Thymus (tissue), 11 donors: ENCODE results near the gene TXNRD1. TPM values are rescaled to one million over a fixed set of nuclear protein-coding genes. Genes with fewer than 3 reads are reported as not detected.
"Not testable (repeated sequence)": the region's sequence is repeated elsewhere in the genome, so short reads cannot be mapped to it uniquely, and the experiment has no call there.

Experiments used
- DNase-seq, 9 donors: peaks; one replicate each; pipeline ENCODE4 v3.0.0-alpha.2; 2013; ENCODE audit warnings: low spot score in 9 of 9, low read depth in 6 of 9, missing footprints in 1 of 9
- H3K27ac ChIP-seq, 2 donors: one replicate each; pipeline ENCODE4 v1.5.1; 2013; ENCODE audit warnings: control low read depth in 1 of 2, low read depth in 1 of 2, low read length in 1 of 2, mild to moderate bottlenecking in 1 of 2, moderate library complexity in 1 of 2
- H3K27me3 ChIP-seq, 2 donors: one replicate each; pipeline ENCODE4 v1.5.1; 2013; ENCODE audit warnings: low read length in 1 of 2; ENCODE audit not compliant: control insufficient read depth in 2 of 2, insufficient read depth in 1 of 2
- H3K36me3 ChIP-seq, 2 donors: one replicate each; pipeline ENCODE4 v1.5.1; 2013; ENCODE audit warnings: low read length in 1 of 2, mild to moderate bottlenecking in 1 of 2, moderate library complexity in 1 of 2; ENCODE audit not compliant: control insufficient read depth in 2 of 2, insufficient read depth in 2 of 2
- H3K4me1 ChIP-seq, 2 donors: one replicate each; pipeline ENCODE4 v1.5.1; 2013; ENCODE audit warnings: low read length in 2 of 2; ENCODE audit not compliant: control insufficient read depth in 2 of 2, insufficient read depth in 2 of 2
- H3K4me3 ChIP-seq, 2 donors: one replicate each; pipeline ENCODE4 v1.5.1; 2013; ENCODE audit warnings: low read length in 2 of 2, control low read depth in 1 of 2, mild to moderate bottlenecking in 1 of 2
- H3K9me3 ChIP-seq, 2 donors: one replicate each; pipeline ENCODE4 v1.5.1; 2013; ENCODE audit warnings: low read length in 1 of 2, mild to moderate bottlenecking in 1 of 2; ENCODE audit not compliant: control insufficient read depth in 2 of 2, insufficient read depth in 1 of 2
- WGBS: extraction: QIAGEN DNeasy Blood & Tissue Kit; methylation state at CpG from one replicate; pipeline ENCODE4 v1.1.7; 2013; 5-methylcytosine and 5-hydroxymethylcytosine counted together
- polyA plus RNA-seq: library from polyadenylated mRNA; stranded (reverse); fragments of 200-250 nt; gene quantifications from one replicate; pipeline ENCODE4 v1.2.3, GENCODE V29; 2013
- total RNA-seq: library from RNA; stranded (reverse); fragments of 120-200 nt; gene quantifications from one replicate; pipeline ENCODE4 v1.2.4, GENCODE V29; 2013
- donor health status: healthy.

Gene TXNRD1
- total and polyA plus RNA-seq, 2 donors, result 28.2 to 68.0 TPM

DNA sequence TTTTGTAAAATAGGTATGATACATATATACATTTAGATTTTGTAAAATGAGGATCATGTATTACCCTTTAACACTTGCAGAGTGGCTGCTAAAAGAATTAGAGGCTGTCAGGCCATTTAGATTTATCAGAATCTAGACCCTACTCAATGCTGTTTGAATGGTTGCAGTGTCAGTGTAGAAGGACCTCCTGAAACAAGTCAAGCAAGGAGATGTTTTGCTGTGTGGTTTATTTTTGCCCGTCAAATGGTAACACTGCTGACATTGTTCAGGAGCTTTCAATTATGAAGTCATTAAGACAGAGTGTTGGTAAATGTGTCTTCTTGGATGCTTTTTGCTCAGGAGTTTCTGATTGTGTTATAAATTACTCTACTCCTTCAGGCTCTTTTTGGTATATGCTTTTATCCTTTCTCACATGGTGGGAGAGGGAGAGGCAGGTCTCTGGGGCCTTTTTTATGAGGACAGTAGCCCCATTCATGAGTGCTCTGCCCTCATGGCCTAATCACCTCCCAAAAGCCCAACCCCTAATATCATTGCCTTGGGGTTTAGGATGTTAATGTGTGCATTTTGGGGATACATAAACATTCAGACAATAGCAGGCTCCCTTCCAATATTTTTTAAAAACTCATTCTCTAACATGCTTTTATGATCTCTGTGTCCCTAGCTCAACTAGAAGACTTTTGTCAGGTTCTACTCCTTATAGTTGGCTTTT lies 104.5 kb downstream of the TXNRD1 start:
- WGBS, result 95% methylated on average over 1 of the region's 1 CpG
- no peak for DNase-seq
- H3K27me3 ChIP-seq, result no peaks in the 10 kb centered on the region
- no peaks in the 10 kb centered on the region for H3K9me3 ChIP-seq
- no peak overlapping the region for H3K27ac ChIP-seq
- H3K4me3 ChIP-seq, result no peak overlapping the region
- no peaks in the 10 kb centered on the region for H3K4me1 ChIP-seq
- H3K36me3 ChIP-seq, result peaks cover 31 to 69% of the 10 kb centered on the region in 2 donors

DNA sequence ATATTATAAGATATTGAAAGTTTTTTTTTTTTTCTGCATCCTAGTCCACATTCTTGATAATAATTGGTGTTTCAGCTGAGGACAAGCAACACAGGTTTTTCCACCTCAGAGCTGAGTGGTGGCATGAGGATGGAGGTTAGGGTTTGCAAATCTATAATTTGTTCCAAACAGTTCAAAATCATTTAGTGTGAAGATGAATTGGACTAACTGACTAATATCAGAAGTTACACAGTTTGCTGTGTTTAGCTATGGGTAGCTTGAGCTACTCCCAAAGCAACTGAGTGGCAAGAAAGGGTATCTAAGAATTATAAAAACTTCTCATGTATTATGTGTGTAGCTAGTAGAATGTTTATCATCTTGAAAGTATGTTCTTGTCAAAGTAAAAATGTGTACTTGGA lies 105.0 kb downstream of the TXNRD1 start:
- no peak for DNase-seq
- Histone ChIP-seq H3K27ac (no peak overlapping the region), H3K4me1 (no peaks in the 10 kb centered on the region), H3K9me3 (no peaks in the 10 kb centered on the region), H3K27me3 (no peaks in the 10 kb centered on the region), H3K4me3 (no peak overlapping the region), H3K36me3 (peaks cover 33 to 64% of the 10 kb centered on the region in 2 donors)

DNA sequence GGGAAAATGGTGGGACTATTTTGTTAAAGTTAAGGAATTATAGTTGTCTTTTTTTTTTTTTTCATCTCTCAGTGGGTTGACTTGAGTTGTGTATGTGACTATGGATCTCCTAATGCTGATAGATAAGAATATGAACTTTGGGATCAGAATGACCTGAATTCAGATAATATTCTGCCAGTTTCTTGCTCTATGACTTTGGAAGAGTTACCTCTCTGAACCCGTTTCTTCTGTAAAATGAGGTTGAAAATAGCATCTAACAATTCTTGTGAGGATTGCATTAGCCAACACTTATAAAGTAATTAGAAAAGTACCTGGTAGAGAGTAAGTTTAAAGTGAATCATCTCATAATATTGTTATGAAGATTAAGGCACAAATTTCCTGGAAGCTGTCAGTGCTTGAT lies 106.4 kb downstream of the TXNRD1 start:
- H3K4me3 ChIP-seq, result no peak overlapping the region
- no peak overlapping the region for H3K27ac ChIP-seq
- H3K4me1 ChIP-seq, result no peaks in the 10 kb centered on the region
- peaks cover 39 to 65% of the 10 kb centered on the region in 2 donors for H3K36me3 ChIP-seq
- 98% methylated on average over 1 of the region's 1 CpG for WGBS
- DNase-seq, result no peak
- H3K27me3 ChIP-seq, result no peaks in the 10 kb centered on the region
- no peaks in the 10 kb centered on the region for H3K9me3 ChIP-seq

- WGBS, result 99% methylated on average over 2 of the region's 2 CpGs
- H3K27me3 ChIP-seq, H3K27ac ChIP-seq, H3K4me3 ChIP-seq, H3K4me1 ChIP-seq, DNase-seq, H3K9me3 ChIP-seq: not testable (repeated sequence)
- peaks cover 37 to 65% of the 10 kb centered on the region in 2 donors for H3K36me3 ChIP-seq
These were observed 107.0 kb downstream of the TXNRD1 start for GRCh38 chr12:104322533-104322932.

DNA sequence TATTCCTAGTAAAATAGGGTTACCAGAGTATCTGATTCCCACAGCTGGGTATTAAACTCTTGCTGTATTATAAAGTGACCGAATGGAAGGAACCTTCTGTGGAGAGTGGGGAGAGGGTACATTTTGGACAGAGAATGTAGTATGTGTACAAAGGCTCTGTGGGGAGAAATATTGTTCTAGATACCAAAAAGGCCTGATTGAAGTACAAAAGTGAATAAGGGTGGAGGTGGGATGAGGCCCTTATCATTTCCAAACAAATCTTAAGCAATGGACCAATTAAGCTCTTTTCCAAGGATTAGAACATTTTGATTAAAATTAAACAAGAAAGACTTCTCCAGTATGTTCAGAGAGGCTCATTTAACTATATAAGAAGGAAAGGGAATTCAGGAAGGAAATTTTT lies 108.3 kb downstream of the TXNRD1 start:
- Histone ChIP-seq H3K27ac (no peak overlapping the region), H3K36me3 (peaks cover 36 to 61% of the 10 kb centered on the region in 2 donors), H3K4me3 (no peak overlapping the region), H3K4me1 (no peaks in the 10 kb centered on the region), H3K27me3 (no peaks in the 10 kb centered on the region), H3K9me3 (no peaks in the 10 kb centered on the region)
- WGBS, result 97% methylated on average over 1 of the region's 1 CpG
- no peak for DNase-seq

DNA sequence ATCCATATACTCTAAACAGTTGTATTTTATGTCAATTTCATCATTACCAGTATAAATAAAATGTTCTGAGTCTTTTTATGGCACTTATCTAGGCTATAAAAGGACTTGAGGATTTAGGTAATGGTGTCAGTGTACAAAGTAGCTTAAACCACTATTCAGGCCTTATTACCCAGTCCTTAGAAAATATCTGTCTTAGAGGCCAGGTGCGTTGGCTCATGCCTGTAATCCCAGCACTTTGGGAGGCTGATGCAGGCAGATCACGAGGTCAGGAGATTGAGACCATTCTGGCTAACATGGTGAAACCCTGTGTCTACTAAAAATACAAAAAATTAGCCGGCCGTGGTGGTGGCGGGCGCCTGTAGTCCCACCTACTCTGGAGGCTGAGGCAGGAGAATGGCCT lies 112.7 kb downstream of the TXNRD1 start:
- H3K27me3 ChIP-seq, H3K9me3 ChIP-seq, DNase-seq, H3K27ac ChIP-seq, H3K4me3 ChIP-seq, H3K4me1 ChIP-seq: not testable (repeated sequence)
- WGBS, result 98% methylated on average over 6 of the region's 6 CpGs
- peaks cover 25 to 34% of the 10 kb centered on the region in 2 donors for H3K36me3 ChIP-seq

GRCh38 chr12:104328790-104329189 lies 113.2 kb downstream of the TXNRD1 start:
- Histone ChIP-seq H3K27ac (no peak overlapping the region), H3K36me3 (peaks cover 25 to 39% of the 10 kb centered on the region in 2 donors), H3K4me1 (no peaks in the 10 kb centered on the region), H3K9me3 (no peaks in the 10 kb centered on the region), H3K27me3 (no peaks in the 10 kb centered on the region), H3K4me3 (no peak overlapping the region)
- DNase-seq, result no peak
- 99% methylated on average over 1 of the region's 1 CpG for WGBS

GRCh38 chr12:104329707-104330532 lies 114.3 kb downstream of the TXNRD1 start:
- 93% methylated on average over 5 of the region's 5 CpGs for WGBS
- Histone ChIP-seq H3K27me3 (no peaks in the 10 kb centered on the region), H3K4me1 (no peaks in the 10 kb centered on the region), H3K4me3 (no peak overlapping the region), H3K9me3 (no peaks in the 10 kb centered on the region), H3K27ac (no peak overlapping the region), H3K36me3 (peaks cover 25 to 42% of the 10 kb centered on the region in 2 donors)
- no peak for DNase-seq

- over 99% methylated on average over 2 of the region's 2 CpGs for WGBS
- Histone ChIP-seq H3K36me3 (peaks cover 22 to 38% of the 10 kb centered on the region in 2 donors), H3K27me3 (no peaks in the 10 kb centered on the region), H3K4me3 (no peak overlapping the region), H3K9me3 (no peaks in the 10 kb centered on the region), H3K27ac (no peak overlapping the region), H3K4me1 (no peaks in the 10 kb centered on the region)
- DNase-seq, result no peak
These were observed 115.8 kb downstream of the TXNRD1 start for GRCh38 chr12:104331376-104331775.
